Ovary (tissue), 3 donors: ENCODE data around the gene KRTAP12-1.

Experiments
- EP300 ChIP-seq: sonication (generic); formaldehyde crosslinking; IDR thresholded peaks from one replicate; pipeline ENCODE4 v1.6.1; 2017; ENCODE audit warnings: antibody characterized with exemption
- POLR2A ChIP-seq: fragments of 450-650 bp; IDR thresholded peaks from one replicate; pipeline ENCODE4 v1.6.1; 2017; ENCODE audit warnings: antibody characterized with exemption, mild to moderate bottlenecking, moderate library complexity
- TF ChIP-seq, protein P1 (sequence below), 3 donors: fragments of 450-650 bp in 2 of 3; fragments of 200-600 bp in 1 of 3; IDR thresholded peaks; one replicate each; pipeline versions ENCODE4 v1.5.1 to v1.8.0; 2016 to 2022; ENCODE audit warnings: antibody characterized with exemption in 3 of 3, mild to moderate bottlenecking in 1 of 3
- donor health status: DM: no; HTN: no; CAD: no.

DNA sequence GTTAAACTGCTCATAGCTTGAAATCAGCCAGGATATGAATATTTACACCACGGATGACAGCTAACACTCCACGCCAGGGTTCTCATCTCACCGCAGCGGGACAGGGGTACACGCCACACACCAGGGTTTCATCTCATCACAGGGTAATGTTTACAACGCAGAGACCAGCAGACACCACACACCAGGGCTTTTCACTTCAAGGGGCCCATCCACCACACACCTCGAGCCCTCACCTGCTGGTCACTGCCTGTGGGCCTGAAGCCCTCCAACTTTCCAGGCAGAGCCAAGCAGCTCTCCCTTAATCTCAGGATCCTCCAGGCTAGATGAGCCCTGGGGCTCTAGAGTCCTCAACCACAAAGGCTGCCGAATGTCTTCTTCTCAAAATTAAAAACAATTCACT is 13.7 kb upstream of the KRTAP12-1 start:
- TF ChIP-seq, protein P1, sequence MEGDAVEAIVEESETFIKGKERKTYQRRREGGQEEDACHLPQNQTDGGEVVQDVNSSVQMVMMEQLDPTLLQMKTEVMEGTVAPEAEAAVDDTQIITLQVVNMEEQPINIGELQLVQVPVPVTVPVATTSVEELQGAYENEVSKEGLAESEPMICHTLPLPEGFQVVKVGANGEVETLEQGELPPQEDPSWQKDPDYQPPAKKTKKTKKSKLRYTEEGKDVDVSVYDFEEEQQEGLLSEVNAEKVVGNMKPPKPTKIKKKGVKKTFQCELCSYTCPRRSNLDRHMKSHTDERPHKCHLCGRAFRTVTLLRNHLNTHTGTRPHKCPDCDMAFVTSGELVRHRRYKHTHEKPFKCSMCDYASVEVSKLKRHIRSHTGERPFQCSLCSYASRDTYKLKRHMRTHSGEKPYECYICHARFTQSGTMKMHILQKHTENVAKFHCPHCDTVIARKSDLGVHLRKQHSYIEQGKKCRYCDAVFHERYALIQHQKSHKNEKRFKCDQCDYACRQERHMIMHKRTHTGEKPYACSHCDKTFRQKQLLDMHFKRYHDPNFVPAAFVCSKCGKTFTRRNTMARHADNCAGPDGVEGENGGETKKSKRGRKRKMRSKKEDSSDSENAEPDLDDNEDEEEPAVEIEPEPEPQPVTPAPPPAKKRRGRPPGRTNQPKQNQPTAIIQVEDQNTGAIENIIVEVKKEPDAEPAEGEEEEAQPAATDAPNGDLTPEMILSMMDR (IDR thresholded peaks at IDR 0.05), result no peak
- TF ChIP-seq EP300 (no peak), POLR2A (no peak)
